ENCODE data around the gene SIGLEC1. TPM values are rescaled to one million over a fixed set of nuclear protein-coding genes. Genes with fewer than 3 reads are reported as not detected.

SIGLEC1 gene
- total and polyA plus RNA-seq, 2 donors (not counting 3 experiments of a cell fraction or from before 2014, with no cell fraction given), result not detected

GRCh38 chr20:3735768-3736167, 23.4 kb upstream of the SIGLEC1 start:
- no peak overlapping the region for H2AFZ ChIP-seq (ENCODE audit: low read depth, low read length)
- no peak overlapping the region for H3K27ac ChIP-seq (ENCODE audit: insufficient read depth, low read depth, low read length)
- no peak overlapping the region for H3K4me2 ChIP-seq (ENCODE audit: insufficient read depth, low read length)
- H3K79me2 ChIP-seq (ENCODE audit: control insufficient read depth, insufficient read depth, low read length), result no peaks in the 10 kb centered on the region
- H3K9me1 ChIP-seq (replicated peaks; ENCODE audit: control insufficient read depth, extremely low read depth, insufficient read depth, low read length), result no peaks in the 10 kb centered on the region
- ChIA-PET POLR2A (no interaction called here), CTCF (interaction anchor here (0.9 to 2.3 kb wide), 3 partner anchors 17 to 25 kb away, joined by 3 to 9 read pairs (median 5); no protein-coding TSS in a partner anchor)
- H3K4me3 ChIP-seq (replicated peaks in 1 of 3; ENCODE audit: insufficient read depth in 1 of 3, low read depth in 1 of 3, low read length in 3 of 3), result no peak overlapping the region
- FAIRE-seq (no peak), DNase-seq (ENCODE audit: low read depth, low spot score) (no peak)
- no TSS peak for BruUV-seq (replicated peaks)
- no peaks in the 10 kb centered on the region for H4K20me1 ChIP-seq (replicated peaks; ENCODE audit: control insufficient read depth, extremely low read depth, insufficient read depth, low read length)
- dilution Hi-C loops (cut with MboI; ENCODE audit: extremely low pct_ligation_motif_present, low sequenced_read_pairs), result no loop called here
- no peaks in the 10 kb centered on the region for H3K9me3 ChIP-seq (replicated peaks; ENCODE audit: control insufficient read depth, insufficient read depth, low read length)
- peaks cover 12% of the 10 kb centered on the region for H3K4me1 ChIP-seq (ENCODE audit: control insufficient read depth, extremely low read depth, insufficient read depth, low read length)
- TF ChIP-seq POLR2A (IDR thresholded peaks at IDR 0.05; ENCODE audit: low read depth, low read length), result no peak
- TF ChIP-seq CTCF (IDR thresholded peaks at IDR 0.05; ENCODE audit: extremely low read depth in 1 of 2, insufficient read depth in 1 of 2, low read depth in 1 of 2, low read length in 2 of 2), result no peak
- TF ChIP-seq GATA2 (IDR thresholded peaks at IDR 0.05; ENCODE audit: insufficient read depth, insufficient read length, low read depth, low read length), result no peak
- no peak for TF ChIP-seq MYC (IDR thresholded peaks at IDR 0.05; ENCODE audit: low read depth, low read length)
- TF ChIP-seq EZH2 (IDR thresholded peaks at IDR 0.05; ENCODE audit: borderline replicate concordance, low read depth, low read length, severe bottlenecking), result no peak
- H3K27me3 ChIP-seq (ENCODE audit: control insufficient read depth in 2 of 2, insufficient read depth in 2 of 2, low read length in 2 of 2), result peaks cover 0 to 3% of the 10 kb centered on the region in 2 experiments
- H3K36me3 ChIP-seq (ENCODE audit: control insufficient read depth in 2 of 2, extremely low read depth in 1 of 2, insufficient read depth in 2 of 2, low read length in 2 of 2), result no peaks in the 10 kb centered on the region
- intact Hi-C loops (cut with micrococcal nuclease), result no loop called here
- H3K9ac ChIP-seq (replicated peaks; ENCODE audit: extremely low read depth, insufficient read depth, low read length), result no peak overlapping the region
